Astrocyte (in vitro differentiated cells and primary cell): ENCODE measurements around the gene DNAJA1.

Experiments
- CTCF ChIP-seq: IDR thresholded peaks from 2 replicates; pipeline ENCODE4 v1.5.1; 2011; ENCODE audit warnings: low read depth, mild to moderate bottlenecking, inconsistent platforms, low read length, moderate library complexity; ENCODE audit not compliant: insufficient read depth
- EZH2 ChIP-seq: IDR thresholded peaks from 2 replicates; pipeline ENCODE4 v1.6.1; 2012; ENCODE audit warnings: mild to moderate bottlenecking, low read length, inconsistent platforms; ENCODE audit not compliant: insufficient read depth

GRCh38 chr9:33022755-33023154 lies 2.3 kb upstream of the DNAJA1 start:
- TF ChIP-seq CTCF (no peak), EZH2 (no peak)
